Fibroblast of the aortic adventitia (primary cell): Measurements from ENCODE around the gene SIGLEC1. TPM values are rescaled to one million over a fixed set of nuclear protein-coding genes. Genes with fewer than 3 reads are reported as not detected.

ENCODE experiments used
- DNase-seq: peaks from one replicate; pipeline ENCODE4 v3.0.0-alpha.2; 2010; ENCODE audit warnings: low read depth
- H3K4me3 ChIP-seq: 2 replicates; pipeline ENCODE4 v1.5.1; 2011; ENCODE audit warnings: low read depth, mild to moderate bottlenecking, control low read depth, low read length, moderate library complexity
- total RNA-seq: library from RNA; depleted of rRNA; stranded (reverse); fragments of >200 nt; gene quantifications from 2 replicates; pipeline ENCODE4 v1.2.3, GENCODE V29; 2012; ENCODE audit warnings: low replicate concordance
- TF ChIP-seq, protein P1 (sequence below): IDR thresholded peaks from 2 replicates; pipeline ENCODE4 v1.5.1; 2011; ENCODE audit warnings: mild to moderate bottlenecking, low read length, control low read depth, inconsistent platforms; ENCODE audit not compliant: insufficient read depth

SIGLEC1 gene
- total RNA-seq, 1 donor = not detected

DNA sequence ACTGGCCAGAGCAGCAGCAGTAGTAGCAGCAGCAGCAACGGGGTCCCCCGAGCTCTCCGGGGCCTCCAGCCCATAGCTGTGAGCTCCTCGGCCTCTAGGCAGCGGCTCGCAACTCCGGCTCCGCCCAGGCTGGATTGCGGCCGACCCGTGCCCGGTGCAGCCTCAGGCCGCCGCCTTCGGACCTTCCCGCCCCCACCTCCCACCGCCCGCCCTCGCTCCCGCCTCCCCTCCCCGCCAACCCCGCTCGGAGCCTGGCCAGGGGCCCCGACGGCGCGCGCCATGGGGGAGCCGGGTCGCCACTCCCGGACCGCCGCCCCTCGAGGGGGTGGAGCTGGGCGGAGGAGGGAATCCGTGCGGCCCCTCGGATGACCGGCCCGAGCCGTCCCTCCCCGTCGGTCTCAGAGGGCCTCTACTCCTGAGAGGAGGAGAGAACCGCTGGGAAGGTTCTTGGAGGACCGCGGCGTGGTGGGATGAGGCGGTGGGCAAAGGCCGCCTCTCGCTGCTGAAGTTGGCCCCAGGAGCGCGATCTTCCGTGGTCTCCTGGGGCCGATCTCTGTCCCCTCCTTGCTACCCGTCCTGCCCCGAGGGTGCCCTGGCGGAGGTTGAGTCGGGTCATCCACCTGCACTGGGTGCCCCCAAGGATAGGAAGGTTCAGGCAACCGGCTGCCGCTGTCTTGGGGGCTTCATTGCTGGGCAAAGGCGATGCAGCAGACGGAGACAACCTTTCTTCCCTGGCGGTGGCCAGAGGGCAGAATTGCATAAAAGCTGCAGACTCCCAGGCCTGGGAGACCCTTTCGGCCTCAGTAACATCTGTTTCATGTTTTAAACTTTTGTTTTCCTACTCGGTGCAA lies 30.2 kb downstream of the SIGLEC1 start, which contains the start of gene ADAM33:
TSS of gene ADAM33 (minus strand) at position 80 of the 851 bp plus-strand sequence. CDS start at position 74, 6 bp downstream.
- TF ChIP-seq, protein P1, sequence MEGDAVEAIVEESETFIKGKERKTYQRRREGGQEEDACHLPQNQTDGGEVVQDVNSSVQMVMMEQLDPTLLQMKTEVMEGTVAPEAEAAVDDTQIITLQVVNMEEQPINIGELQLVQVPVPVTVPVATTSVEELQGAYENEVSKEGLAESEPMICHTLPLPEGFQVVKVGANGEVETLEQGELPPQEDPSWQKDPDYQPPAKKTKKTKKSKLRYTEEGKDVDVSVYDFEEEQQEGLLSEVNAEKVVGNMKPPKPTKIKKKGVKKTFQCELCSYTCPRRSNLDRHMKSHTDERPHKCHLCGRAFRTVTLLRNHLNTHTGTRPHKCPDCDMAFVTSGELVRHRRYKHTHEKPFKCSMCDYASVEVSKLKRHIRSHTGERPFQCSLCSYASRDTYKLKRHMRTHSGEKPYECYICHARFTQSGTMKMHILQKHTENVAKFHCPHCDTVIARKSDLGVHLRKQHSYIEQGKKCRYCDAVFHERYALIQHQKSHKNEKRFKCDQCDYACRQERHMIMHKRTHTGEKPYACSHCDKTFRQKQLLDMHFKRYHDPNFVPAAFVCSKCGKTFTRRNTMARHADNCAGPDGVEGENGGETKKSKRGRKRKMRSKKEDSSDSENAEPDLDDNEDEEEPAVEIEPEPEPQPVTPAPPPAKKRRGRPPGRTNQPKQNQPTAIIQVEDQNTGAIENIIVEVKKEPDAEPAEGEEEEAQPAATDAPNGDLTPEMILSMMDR = no peak
- peak within 1 kb of the TSS; percentile 79 for H3K4me3 ChIP-seq
- peak; percentile 45 for DNase-seq

DNA sequence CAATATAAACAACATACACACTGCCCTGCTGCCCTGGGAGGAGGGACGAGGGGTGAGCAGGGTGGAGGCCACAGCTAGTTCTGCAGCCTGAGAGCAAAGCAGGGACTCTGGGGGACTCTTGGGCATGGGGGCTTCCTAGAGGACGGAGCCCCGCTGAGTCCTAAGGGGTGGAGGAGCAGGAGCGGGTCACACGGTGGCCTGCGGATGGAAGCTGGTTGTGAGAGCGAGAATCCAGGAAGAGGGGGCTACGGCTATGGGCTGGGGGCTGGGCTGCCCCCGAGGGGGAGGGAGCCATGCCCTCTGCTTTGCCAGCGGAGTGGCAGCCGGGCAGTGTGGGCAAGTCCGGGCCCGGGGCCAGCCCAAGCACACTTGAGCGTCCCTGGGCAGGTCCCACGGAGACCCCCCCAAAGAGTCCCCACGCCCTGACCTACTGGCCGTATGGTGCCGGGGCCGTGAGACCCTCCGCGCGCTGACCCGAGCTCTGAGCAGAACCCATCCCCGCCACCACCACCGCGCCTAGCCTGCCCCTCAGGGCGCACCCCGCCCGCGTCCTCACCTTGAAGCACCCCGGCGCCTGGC lies 31.0 kb downstream of the SIGLEC1 start:
- TF ChIP-seq, protein P1 = no peak
- H3K4me3 ChIP-seq = peak overlapping the region; percentile 79
- DNase-seq = no peak

DNA sequence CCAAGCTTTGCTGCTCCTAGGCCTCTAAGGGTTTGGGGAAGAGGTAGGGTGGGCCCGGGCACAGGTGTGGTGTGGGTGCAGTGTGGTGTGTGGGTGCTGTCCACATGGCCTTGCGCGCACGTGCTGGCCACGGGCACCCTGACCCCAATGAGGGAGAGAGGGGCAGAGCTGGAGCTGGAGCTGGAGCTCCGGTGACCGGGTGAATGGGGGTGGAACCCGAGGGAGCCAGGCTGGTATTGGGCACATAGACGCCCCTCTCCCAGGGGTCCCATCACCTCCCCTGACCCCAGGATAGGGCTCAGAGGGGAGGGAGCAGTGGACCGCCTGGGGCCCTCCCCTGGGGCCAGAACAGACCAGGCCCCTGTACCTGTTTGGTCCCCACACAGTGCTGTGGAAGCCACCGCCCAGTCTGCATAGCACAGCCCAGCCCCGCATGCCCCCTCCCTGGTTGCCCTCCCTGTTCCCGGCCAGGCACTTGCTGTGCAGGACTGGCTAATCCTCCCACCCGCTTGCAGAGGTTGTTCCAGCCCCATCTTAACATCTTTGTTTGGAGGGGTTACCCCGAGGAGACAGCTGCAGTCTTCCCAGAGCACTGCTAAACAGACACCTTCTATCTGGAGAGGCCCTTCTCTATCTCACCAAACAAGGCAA lies 31.6 kb downstream of the SIGLEC1 start:
- H3K4me3 ChIP-seq = peak overlapping the region; percentile 79
- TF ChIP-seq, protein P1 = no peak
- peak; percentile 4 for DNase-seq

DNA sequence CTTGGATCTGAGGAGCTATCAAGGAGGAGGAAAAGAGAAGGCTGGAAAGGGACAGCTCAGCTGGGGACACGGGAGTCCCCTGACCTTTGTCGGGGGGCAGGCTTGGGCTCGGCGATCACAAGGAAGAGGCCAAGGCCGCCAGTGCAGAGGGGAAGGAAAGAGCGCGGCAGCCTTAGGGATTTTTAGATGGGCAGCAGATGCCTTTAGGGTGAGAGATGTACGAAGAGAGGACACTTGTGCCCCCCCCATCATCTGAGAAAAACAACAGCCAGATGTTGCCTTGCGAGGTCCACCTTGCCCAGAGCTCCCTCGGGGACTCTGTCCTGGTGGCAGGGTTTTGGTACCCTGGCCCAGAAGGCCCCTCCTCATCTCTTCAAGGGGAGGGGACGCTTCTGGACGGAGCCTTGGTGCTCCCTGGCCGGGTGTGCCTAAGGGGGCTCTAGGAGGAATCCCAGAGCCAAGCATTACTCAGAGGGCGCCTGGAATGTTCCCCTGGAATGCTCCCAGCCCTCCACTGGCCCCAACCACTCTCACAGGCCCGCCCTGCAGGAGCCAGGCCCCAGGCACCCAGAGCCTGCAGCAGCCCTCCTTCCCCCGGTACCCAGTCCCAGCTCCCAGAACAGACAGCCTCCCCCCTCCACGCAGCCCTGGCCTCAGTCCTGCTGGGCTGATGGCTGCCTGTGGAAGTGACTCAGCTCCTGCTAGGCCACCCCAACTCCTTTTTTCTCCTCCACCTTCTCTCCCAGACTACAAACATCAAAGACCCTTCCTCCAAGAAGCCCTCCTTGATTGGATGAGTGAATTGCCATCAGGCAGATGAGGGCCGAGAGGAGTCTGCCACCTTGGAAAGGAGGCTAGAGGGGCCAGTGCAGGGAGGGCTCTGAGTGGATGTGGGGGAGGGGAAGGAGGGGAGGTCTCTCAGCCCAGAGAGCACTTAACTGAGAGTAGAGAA lies 32.4 kb downstream of the SIGLEC1 start:
- peak; percentile 88 for DNase-seq
- H3K4me3 ChIP-seq = peak overlapping the region; percentile 79
- TF ChIP-seq, protein P1 = no peak

DNA sequence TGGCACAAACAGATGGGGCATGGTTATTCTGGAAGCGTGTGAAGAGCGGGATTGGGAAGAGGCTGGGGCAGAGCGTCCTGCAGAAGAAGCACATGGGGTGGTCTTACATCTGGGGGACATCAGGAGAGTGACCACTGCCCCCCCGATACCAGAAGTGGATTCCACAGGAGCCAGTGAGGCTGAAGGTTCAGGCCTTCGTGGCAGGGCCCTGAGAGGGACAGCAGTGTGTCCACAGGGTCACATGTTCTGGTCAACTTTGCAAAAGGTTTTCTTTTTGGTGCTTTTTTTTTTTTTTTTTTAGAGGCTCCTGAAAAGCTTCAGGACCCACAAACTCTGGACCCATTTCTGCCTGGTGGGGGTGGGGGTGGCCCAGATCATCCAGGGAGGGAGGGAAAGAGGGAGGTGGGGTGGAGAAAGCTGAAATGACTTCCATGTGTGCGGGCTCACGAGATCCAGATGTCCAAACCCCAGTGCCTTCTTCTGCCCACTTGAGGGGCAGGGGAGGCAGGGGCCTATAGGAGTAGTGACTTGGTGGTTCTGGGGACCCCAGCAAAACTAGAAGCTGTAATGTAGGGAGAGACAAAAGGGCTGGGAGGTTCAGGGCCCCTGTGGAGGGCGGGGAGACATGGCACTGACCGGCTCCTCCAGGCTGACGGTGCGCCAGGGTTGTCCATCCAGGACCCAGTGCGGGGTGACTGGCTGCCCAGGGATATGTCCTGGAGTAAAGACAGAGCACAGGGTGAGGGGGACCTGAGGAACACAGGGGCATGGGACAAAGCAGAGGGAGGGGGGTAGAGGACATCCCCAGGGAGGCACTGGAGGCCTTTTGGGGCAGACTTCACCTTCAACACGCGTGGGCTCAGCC lies 33.3 kb downstream of the SIGLEC1 start:
- DNase-seq = peak; percentile 41
- H3K4me3 ChIP-seq = peak overlapping the region; percentile 79
- TF ChIP-seq, protein P1 = no peak
